Fibroblast of gingiva (primary cell): Measurements from ENCODE around the gene WIPF3.
"Not testable (repeated sequence)": the region's sequence is repeated elsewhere in the genome, so short reads cannot be mapped to it uniquely, and the experiment has no call there.

Experiments
- DNase-seq: peaks from one replicate; pipeline ENCODE4 v3.0.0-alpha.2; 2011; ENCODE audit warnings: low read depth

WIPF3 gene

DNA sequence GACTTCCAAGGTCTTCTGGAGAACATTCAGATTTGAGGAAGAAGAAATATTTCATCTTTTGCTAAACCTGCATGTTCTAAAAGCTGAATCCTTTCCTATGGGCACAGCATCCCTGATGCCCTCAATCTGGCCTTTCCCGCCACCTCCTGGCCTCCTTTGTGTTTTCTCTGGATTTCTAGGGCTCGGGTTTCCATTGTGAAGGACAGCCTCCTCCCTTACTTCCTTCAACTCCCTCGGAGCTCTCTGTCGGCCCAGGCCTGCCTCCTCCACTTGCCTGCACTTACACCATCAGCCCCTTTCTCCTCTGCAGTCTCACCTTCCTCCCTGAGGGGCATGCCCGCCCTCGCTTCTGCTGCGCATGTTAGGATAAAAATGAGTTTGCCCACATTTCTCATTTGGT lies 75.4 kb downstream of the WIPF3 start:
- DNase-seq, result no peak

DNA sequence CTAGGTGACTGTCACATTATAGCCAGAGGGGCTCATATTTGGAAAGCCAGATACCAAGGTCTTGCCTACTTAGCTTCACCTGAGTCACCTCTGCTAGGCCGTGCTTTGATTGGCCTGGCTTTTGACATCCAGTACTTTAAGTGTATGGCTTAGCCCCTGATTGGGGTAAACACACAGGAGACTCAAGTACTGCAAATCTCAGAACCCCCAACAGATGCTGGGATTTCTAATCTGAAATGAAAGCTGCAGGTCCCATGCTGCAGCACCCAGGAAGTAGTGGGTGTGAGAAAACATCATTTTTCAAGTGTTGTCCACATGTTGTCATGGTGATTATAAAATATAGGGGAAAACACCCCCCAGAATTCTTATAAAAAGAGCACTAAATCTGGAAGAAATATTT lies 76.2 kb downstream of the WIPF3 start:
- no peak for DNase-seq

GRCh38 chr7:29883462-29884398 lies 77.4 kb downstream of the WIPF3 start:
- DNase-seq, result no peak

GRCh38 chr7:29884399-29885272 lies 78.3 kb downstream of the WIPF3 start:
- no peak for DNase-seq

GRCh38 chr7:29885626-29886025 lies 79.3 kb downstream of the WIPF3 start:
- no peak for DNase-seq

DNA sequence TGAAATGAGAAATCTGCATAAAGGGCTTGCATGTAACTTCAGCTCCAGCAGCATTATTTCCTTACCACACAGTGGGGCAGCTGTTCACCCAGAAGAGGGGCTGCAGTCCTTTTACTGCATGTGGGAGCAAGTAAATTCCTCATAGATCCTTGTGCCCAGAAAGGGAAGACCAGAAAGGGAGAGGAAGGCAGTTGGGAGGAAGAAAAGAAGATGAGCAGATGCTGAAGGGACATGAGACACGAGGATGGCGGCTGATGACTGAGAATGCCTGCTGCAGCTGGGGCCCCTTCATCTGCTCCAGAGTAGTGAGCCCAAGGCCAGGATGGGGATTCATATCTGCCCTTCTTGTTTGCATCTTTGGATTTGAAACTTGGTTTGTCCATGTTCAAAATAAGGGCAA lies 80.5 kb downstream of the WIPF3 start:
- DNase-seq, result no peak

GRCh38 chr7:29888006-29888405 lies 81.7 kb downstream of the WIPF3 start:
- no peak for DNase-seq

DNA sequence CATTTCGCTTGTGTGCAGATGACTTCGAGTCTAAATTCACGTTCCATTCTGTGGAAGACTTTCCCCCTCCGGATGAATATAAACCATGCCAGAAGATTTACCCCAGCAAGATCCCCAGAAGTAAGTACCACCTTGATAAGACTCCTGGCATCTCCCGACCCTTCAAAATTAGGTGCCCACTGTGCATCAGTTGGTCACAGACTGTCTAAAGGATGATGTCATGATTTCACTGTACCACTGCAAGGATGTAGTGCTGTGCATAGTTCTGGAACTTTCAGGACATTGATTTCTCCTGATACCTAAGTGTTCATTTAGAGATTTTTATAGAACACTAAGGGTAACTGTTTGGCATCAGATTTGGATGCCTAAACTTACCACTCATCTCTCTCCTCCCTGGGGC lies 83.0 kb downstream of the WIPF3 start:
- DNase-seq, result no peak

DNA sequence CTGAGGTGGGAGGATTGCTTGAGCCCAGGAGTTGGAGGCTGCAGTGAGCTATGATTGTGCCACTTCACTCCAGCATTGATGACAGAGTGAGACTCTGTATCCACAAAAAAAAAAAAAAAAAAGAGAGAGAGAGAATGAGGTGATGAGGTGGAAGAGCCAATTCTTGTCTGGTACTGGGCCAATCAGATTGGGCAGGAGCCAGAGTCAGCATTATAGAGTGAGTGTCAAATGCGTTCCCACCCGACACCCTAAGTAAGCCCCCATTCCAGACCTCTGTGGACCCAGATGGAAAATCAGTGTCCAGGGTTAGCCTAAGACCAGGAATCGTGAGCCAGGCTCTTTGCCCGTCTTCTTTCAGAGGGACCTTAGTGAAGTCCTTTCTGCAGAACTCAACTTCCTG lies 83.9 kb downstream of the WIPF3 start:
- no peak for DNase-seq

- not testable (repeated sequence) for DNase-seq
Observed at GRCh38 chr7:29890786-29891185, 84.5 kb downstream of the WIPF3 start.

DNA sequence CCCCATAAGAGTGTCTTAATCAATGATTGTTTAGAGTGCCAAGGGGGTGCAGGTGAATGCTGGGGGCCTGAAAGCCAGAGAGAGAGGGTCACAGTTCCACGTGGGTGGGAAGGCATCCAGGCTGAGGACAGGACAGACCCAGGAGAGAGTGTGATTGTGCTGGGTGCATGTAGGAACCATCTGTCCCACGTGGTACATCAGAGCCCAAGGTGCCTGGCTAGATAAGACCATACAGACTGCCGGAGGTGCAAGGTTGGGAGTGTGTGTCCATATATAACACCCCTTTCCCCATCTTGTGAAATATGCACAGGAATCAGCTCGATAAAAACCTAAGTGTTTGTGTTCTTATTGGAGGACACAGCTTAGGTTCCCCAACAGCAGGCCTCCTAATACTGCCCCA lies 85.5 kb downstream of the WIPF3 start:
- no peak for DNase-seq

DNA sequence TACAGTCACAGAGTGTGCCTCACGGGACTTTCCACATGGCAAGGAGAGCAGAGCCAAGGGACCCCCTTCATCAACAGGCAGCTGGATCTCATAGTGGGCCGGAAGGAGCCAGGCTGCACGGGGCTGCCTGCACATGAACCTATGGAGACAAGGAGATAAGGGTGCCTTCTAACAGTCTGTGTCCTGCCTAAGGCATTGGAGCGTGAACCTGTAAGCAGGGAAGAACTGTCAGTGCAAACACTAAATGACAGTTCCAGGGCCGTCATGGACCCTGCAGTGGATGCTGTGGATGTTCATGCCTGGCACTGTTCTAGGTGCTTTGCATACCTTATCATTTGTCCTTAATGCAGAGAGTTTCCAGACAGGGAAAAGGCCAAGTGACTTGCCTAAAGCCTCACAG lies 85.9 kb downstream of the WIPF3 start:
- DNase-seq, result no peak

DNA sequence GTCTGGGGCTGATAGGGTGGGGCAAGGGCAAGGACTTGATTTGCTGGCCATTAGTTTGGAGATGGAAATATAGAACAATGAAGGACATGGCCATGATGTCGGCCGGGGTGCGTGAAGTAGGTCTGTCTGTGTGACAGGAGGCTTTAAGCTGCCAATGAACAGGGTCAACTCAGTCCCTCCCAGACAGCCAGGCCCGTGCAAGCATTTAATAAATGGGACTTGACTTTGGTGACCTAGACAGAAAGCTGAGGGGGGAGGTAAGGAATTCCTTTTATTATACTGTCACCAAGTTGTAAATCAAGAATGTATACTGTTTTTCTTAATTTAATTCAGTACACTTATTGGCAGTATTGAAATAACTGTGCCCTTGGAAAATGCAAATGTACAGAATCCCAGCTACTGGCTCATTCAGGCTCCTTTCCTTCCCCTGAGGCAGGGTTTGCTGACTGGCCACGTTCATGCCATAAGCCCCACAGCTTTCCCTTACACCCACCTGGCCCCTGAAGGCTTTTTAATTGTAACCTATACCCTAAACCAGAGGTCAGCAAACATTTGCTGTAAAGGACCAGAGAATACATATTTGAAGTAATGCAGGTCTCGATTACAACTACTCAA lies 87.2 kb downstream of the WIPF3 start:
- no peak for DNase-seq

- no peak for DNase-seq
Observed at GRCh38 chr7:29894256-29894655, 87.9 kb downstream of the WIPF3 start.

DNA sequence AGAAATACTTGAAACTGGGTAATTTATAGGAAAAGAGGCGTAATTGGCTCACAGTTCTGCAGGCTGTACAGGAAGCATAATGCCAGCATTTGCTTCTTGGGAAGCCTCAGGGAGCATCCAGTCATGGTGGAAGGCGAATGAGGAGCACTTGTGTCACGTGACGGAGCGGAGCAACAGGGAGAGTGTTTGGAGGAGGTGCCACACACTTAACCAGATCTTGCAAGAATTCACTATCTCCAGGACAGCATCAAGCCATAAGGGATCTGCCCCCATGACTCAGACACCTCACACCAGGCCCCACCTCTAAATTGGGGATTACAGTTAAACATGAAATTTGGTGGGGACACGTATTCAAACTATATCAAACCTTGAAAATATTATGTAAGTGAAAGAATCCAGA lies 89.3 kb downstream of the WIPF3 start:
- no peak for DNase-seq

GRCh38 chr7:29896685-29897411 lies 90.5 kb downstream of the WIPF3 start:
- DNase-seq, result no peak

- DNase-seq, result no peak
Observed at GRCh38 chr7:29898301-29898700, 92.0 kb downstream of the WIPF3 start.

DNA sequence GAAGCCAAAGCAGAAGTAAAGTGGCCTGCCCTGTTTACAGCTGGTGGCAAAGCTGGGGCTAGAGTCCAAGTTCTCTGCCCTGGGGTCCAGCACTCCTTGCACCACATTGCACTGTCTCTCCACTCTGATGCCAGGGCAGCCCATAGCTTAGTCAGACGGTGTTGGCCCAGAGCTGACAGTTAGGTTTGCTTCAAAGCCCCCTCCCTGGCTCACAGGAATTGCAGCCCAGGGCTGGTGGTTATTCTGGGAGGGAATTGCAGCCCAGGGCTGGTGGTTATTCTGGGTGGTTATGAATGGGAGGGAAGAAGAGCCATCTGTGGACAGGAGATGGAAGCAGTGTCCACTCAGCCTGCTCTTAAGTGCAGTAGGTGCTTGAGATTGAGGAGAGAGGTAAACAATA lies 94.4 kb downstream of the WIPF3 start:
- no peak for DNase-seq

DNA sequence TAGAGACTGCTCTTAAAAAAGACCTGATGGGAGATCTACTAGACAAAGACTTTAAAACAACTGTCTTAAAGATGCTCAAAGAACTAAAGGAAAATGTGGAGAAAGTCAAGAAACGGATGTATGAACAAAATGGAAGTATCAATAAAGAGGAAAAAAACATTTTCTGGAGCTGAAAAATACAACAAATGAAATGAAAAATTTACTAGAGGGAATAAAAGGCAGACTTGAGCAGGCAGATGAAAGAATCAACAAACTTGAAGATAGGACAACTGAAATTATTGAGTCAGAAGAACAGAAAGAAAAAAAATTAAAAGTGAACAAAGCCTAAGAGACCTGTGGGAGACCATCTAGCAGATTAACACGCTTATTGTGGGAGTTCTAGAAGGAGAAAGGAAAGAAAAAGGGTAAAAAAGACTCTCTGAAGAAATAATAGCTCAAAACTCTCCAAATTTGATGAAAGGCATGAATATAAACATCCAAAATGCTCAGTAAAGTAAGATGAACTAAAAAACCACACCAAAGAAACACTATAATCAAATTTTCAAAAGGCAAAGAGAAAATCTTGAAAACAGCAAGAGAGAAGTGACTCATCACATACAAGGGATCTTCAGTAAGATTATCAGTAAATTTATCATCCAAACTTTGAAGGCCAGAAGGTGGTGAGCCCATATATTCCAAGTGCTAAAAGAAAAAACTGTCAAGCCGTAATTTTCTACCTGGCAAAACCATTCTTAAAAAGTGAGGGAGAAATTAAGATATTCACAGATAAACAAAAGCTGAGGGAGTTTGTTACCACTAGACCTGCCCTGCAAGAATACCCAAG lies 100.1 kb downstream of the WIPF3 start:
- no peak for DNase-seq

GRCh38 chr7:29914180-29914579 lies 107.9 kb downstream of the WIPF3 start:
- DNase-seq, result no peak
